Nephron (organoid): Measurements from ENCODE around the gene ANO2.

Experiments used
- H3K27ac Mint-ChIP-seq, 3 experiments: 2 replicates each; pipeline ENCODE4 v1.8.0; 2020; ENCODE audit warnings: mixed read lengths in 3 of 3, mild to moderate bottlenecking in 2 of 3, moderate library complexity in 1 of 3
- H3K27me3 Mint-ChIP-seq: 2 replicates; pipeline ENCODE4 v1.8.0; 2021; ENCODE audit warnings: low read depth, mild to moderate bottlenecking, moderate library complexity, mixed read lengths
- H3K36me3 Mint-ChIP-seq: 2 replicates; pipeline ENCODE4 v1.8.0; 2020; ENCODE audit warnings: low read depth, mixed read lengths
- H3K4me1 Mint-ChIP-seq: 2 replicates; pipeline ENCODE4 v1.8.0; 2020; ENCODE audit warnings: mixed read lengths
- H3K4me3 Mint-ChIP-seq, 3 experiments: 2 replicates each; pipeline ENCODE4 v1.8.0; 2020; ENCODE audit warnings: mild to moderate bottlenecking in 3 of 3, mixed read lengths in 3 of 3, moderate library complexity in 2 of 3
- H3K9me3 Mint-ChIP-seq: 2 replicates; pipeline ENCODE4 v1.8.0; 2020; ENCODE audit warnings: mixed read lengths
- CTCF ChIP-seq, 3 experiments: fragments of 200-600 bp; sonication (generic); IDR thresholded peaks; one replicate each; pipeline ENCODE4 v1.5.0; 2021; ENCODE audit warnings: antibody characterized with exemption in 3 of 3; ENCODE audit not compliant: unreplicated experiment in 3 of 3

The ANO2 gene

GRCh38 chr12:5636907-5637306, 308.2 kb downstream of the ANO2 start:
- H3K4me1 Mint-ChIP-seq = peaks cover 24% of the 10 kb centered on the region
- H3K27ac Mint-ChIP-seq = peak overlapping the region in 1 of 3 experiments; percentile 0
- no peak for TF ChIP-seq CTCF (IDR thresholded peaks at IDR 0.05; ENCODE audit: unreplicated experiment in 3 of 3)
- H3K27me3 Mint-ChIP-seq = peaks cover 18% of the 10 kb centered on the region
- H3K36me3 Mint-ChIP-seq = no peaks in the 10 kb centered on the region
- no peaks in the 10 kb centered on the region for H3K9me3 Mint-ChIP-seq
- H3K4me3 Mint-ChIP-seq = no peak overlapping the region

- Mint-ChIP-seq H3K36me3 (no peaks in the 10 kb centered on the region), H3K27ac (no peak overlapping the region), H3K4me3 (no peak overlapping the region), H3K27me3 (peaks cover 28% of the 10 kb centered on the region), H3K9me3 (no peaks in the 10 kb centered on the region), H3K4me1 (peaks cover 43% of the 10 kb centered on the region)
- TF ChIP-seq CTCF (IDR thresholded peaks at IDR 0.05; ENCODE audit: unreplicated experiment in 3 of 3) = no peak
Measured at GRCh38 chr12:5633106-5633505, 312.0 kb downstream of the ANO2 start.

GRCh38 chr12:5632453-5632852, 312.6 kb downstream of the ANO2 start:
- no peak overlapping the region for H3K4me3 Mint-ChIP-seq
- peaks cover 44% of the 10 kb centered on the region for H3K4me1 Mint-ChIP-seq
- no peak overlapping the region for H3K27ac Mint-ChIP-seq
- TF ChIP-seq CTCF (IDR thresholded peaks at IDR 0.05; ENCODE audit: unreplicated experiment in 3 of 3) = no peak
- no peaks in the 10 kb centered on the region for H3K9me3 Mint-ChIP-seq
- H3K36me3 Mint-ChIP-seq = no peaks in the 10 kb centered on the region
- peaks cover 28% of the 10 kb centered on the region for H3K27me3 Mint-ChIP-seq

- H3K4me1 Mint-ChIP-seq = peaks cover 44% of the 10 kb centered on the region
- TF ChIP-seq CTCF (IDR thresholded peaks at IDR 0.05; ENCODE audit: unreplicated experiment in 3 of 3) = no peak
- H3K27ac Mint-ChIP-seq = no peak overlapping the region
- H3K27me3 Mint-ChIP-seq = peaks cover 26% of the 10 kb centered on the region
- H3K9me3 Mint-ChIP-seq = no peaks in the 10 kb centered on the region
- H3K4me3 Mint-ChIP-seq = no peak overlapping the region
- no peaks in the 10 kb centered on the region for H3K36me3 Mint-ChIP-seq
Measured at GRCh38 chr12:5631497-5631896, 313.6 kb downstream of the ANO2 start.

- H3K4me3 Mint-ChIP-seq = no peak overlapping the region
- peaks cover 47% of the 10 kb centered on the region for H3K4me1 Mint-ChIP-seq
- TF ChIP-seq CTCF (IDR thresholded peaks at IDR 0.05; ENCODE audit: unreplicated experiment in 3 of 3) = no peak
- H3K27me3 Mint-ChIP-seq = peaks cover 23% of the 10 kb centered on the region
- H3K27ac Mint-ChIP-seq = no peak overlapping the region
- H3K9me3 Mint-ChIP-seq = no peaks in the 10 kb centered on the region
- no peaks in the 10 kb centered on the region for H3K36me3 Mint-ChIP-seq
Measured at GRCh38 chr12:5630726-5631125, 314.3 kb downstream of the ANO2 start.

GRCh38 chr12:5628501-5628900, 316.6 kb downstream of the ANO2 start:
- TF ChIP-seq CTCF (IDR thresholded peaks at IDR 0.05; ENCODE audit: unreplicated experiment in 3 of 3) = no peak
- Mint-ChIP-seq H3K36me3 (no peaks in the 10 kb centered on the region), H3K27me3 (peaks cover 20% of the 10 kb centered on the region), H3K4me3 (no peak overlapping the region), H3K27ac (no peak overlapping the region), H3K4me1 (peaks cover 58% of the 10 kb centered on the region), H3K9me3 (no peaks in the 10 kb centered on the region)
